BLaER1 treated with 17β-estradiol and CSF1 and Interleukin-3, amounts not matched to agents 10 nM and 100 nM (cell line): ENCODE results near the gene GHRL.

Experiments used
- H3K27ac ChIP-seq, 11 experiments: shearing (Covaris generic); formaldehyde crosslinking; 2 replicates each; pipeline ENCODE4 v1.8.1; 2022
- H3K27me3 ChIP-seq, 11 experiments: shearing (Covaris generic); formaldehyde crosslinking; 2 replicates each; pipeline ENCODE4 v1.8.1; 2022
- H3K36me3 ChIP-seq, 11 experiments: shearing (Covaris generic); formaldehyde crosslinking; 2 replicates each; pipeline ENCODE4 v1.8.1; 2022
- H3K4me1 ChIP-seq, 10 experiments: shearing (Covaris generic); formaldehyde crosslinking; 2 replicates each; pipeline ENCODE4 v1.8.1; 2022
- H3K4me2 ChIP-seq, 11 experiments: shearing (Covaris generic); formaldehyde crosslinking; 2 replicates each; pipeline ENCODE4 v1.8.1; 2022
- H3K4me3 ChIP-seq, 10 experiments: shearing (Covaris generic); formaldehyde crosslinking; 2 replicates each; pipeline ENCODE4 v1.8.1; 2022
- H3K9ac ChIP-seq, 11 experiments: shearing (Covaris generic); formaldehyde crosslinking; 2 replicates each; pipeline ENCODE4 v1.8.1; 2022
- H3K9me3 ChIP-seq, 11 experiments: shearing (Covaris generic); formaldehyde crosslinking; replicated peaks in 1 of 11; 2 replicates each; pipeline ENCODE4 v1.8.1; 2022
- H4K20me1 ChIP-seq, 11 experiments: shearing (Covaris generic); formaldehyde crosslinking; 2 replicates each; pipeline ENCODE4 v1.8.1; 2022
- Cebpa-rat ChIP-seq, 11 experiments: shearing (Covaris generic); IDR thresholded peaks; 2 replicates each; pipeline ENCODE4 v1.8.1; 2022

Gene GHRL

GRCh38 chr3:10238345-10239183 is 54.2 kb downstream of the GHRL start:
- Histone ChIP-seq H3K4me3 (no peak overlapping the region), H3K27me3 (no peaks in the 10 kb centered on the region), H3K27ac (peak overlapping the region in 7 of 11 experiments; percentile 19 to 62 (median 35); a peak in 12 of 22 replicates), H3K4me1 (peaks cover 16 to 59% (median 48%) of the 10 kb centered on the region in 10 experiments), H3K9me3 (peaks cover 0 to 26% (median 5%) of the 10 kb centered on the region in 11 experiments; a peak in 9 of 22 replicates), H3K4me2 (peak overlapping the region in 6 of 11 experiments; percentile 31 to 68 (median 54); a peak in 11 of 22 replicates), H3K36me3 (peaks cover 14 to 82% (median 73%) of the 10 kb centered on the region in 11 experiments; a peak in 20 of 22 replicates), H4K20me1 (no peaks in the 10 kb centered on the region), H3K9ac (peak overlapping the region in 5 of 11 experiments; percentile 0 to 39 (median 7); a peak in 2 of 22 replicates)
- no peak for TF ChIP-seq Cebpa-rat (IDR thresholded peaks at IDR 0.05)
